GM10847 (cell line): ENCODE measurements around the gene PCNX2.

Source experiments
- POLR2A ChIP-seq: IDR thresholded peaks from 2 replicates; pipeline ENCODE4 v1.6.1; 2011; ENCODE audit not compliant: insufficient read length; ENCODE audit errors: extremely low read depth

PCNX2 gene

DNA sequence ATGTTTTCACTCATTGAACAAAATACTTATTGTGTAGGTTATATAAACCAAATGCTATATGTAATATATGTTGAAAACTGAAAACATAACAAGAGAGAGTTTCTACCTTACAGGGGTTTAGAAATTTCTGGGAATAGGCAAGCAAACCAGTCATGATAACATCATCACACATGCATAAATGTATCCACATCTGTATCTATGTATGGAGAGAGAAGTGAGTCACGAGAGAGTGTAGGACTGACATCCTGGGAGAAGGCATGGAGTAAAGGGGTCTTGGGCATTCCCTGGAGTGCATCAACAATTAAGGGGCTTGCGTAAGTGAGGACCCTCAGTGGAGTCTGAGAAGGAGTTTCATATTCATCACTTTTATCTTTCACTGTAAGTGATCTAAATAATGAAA is 65.5 kb downstream of the PCNX2 start:
- no peak for TF ChIP-seq POLR2A

DNA sequence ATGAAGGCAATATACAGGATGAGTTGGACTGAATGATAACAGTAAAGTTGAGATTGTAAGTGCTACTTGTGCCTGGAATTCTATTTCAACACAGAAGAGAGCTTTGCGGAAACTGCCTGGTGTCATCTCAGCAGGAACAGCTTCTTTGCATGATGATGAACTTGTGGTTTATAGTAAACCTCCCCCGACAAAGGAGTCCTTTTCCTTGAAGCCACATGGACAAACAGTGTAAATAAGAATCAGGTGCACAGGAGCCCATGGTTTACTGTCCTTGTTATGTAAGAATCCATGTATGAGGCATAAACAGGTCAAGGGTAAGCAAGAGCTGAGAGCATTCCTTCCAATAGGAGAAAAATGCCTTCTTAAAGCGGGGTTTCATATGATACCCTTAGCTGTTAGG is 66.2 kb downstream of the PCNX2 start:
- no peak for TF ChIP-seq POLR2A

DNA sequence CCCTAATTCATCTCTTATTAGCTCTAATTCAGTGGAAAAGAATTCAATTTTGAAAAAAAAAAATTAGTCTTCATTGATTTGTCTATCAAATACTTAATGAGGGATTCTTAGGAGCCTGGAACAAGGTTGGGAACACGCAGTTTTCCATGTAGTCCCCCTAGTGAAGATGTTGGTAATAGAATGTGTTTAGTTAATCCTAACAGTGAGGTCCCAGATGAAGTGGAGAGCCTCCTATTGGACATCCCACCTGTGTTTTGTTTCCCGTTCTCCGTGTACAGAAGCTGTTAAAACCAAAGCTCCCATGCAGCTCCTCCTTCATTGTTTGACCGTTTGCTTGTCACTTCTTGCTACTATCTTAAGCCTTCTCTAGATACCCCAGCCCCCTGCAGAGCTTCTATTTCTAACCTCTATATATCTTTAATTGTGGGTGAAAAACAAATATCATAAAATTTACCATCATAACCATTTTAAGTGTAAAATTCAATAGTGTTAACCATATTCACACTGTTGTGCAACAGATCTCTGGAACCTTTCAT is 67.5 kb downstream of the PCNX2 start:
- no peak for TF ChIP-seq POLR2A

DNA sequence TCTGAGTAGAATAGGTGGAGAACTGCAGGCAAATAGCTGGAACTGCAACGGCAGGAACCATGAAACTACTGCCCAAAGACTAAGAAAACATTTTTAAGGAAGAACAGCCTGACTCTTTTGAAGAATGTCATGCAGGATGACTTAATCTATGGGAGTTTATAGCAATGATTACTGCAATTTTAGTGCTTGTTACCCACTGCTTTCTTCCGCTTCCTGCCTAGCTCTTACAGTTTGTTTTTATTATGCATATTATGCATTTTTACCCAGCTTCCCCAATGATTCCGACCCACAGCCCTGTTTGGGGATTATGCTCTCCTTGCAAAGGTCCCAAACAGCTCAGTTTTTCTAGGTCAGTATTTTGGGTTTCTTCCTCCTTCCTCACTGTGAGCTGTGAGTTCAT is 71.2 kb downstream of the PCNX2 start:
- no peak for TF ChIP-seq POLR2A

DNA sequence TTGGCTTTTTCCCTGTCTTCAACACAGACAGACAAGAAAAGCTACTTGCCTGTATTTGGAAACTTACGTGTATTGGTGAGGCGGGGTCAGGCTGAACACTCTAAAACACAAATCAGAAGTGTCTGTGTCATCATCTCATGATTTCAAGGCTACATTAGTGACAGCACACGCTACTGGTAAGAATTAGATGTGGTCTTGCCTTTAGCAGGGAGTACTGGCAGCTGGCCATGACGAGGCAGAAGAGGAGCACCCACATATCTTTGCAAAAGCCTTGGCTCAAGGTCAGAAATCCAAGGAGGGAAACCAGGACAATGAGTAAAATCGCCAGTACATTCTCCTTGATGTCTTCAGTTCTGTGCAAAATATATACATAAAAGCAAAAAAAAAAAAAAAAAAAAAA is 77.7 kb downstream of the PCNX2 start:
- TF ChIP-seq POLR2A, result no peak

DNA sequence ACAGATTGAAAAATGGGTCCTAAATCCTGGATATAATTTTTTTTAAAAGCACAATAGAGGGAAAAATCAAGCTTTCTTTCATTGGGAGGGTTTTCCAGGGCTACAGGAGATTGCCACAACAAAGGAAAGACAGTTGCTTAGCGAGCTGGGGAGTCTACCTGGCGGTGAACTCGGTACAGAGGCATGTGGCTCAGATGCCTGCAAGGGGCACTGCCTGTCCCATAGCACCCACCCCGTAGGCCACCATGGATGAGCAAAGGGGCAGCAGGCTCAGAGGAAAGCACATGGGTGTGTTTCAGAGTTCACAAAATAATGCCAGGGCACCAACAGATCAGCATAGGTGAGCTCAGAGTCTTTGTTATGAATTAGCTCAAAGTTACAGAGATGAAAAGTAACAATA is 79.5 kb downstream of the PCNX2 start:
- no peak for TF ChIP-seq POLR2A

DNA sequence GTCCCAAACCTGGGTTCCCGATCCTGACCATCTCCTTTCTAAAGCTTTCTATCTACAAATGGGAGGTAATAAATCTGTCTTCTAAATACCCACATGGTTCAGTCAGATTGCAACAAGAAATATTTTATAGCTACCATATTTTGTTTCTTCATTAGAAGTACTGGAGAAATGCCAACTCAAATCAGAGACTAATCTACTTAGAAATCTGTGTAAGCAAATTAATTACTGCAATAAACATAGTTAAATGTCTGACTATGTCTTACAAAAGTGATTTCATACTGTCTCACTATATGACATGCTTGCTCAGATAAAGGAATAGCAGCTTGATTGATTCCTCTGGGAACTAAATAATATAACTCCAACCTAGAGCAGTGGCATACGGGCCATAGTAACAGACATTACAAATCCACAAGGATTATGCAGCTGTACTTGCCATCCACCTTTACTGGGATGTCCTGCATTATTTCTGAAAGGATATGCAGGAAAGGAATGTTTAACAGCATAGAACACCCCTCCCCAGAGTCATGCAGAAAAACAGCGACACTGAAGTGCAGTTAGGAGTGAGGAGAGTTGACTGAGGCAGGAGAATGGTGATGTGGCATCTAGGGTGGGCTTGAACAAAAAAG is 80.3 kb downstream of the PCNX2 start:
- no peak for TF ChIP-seq POLR2A

DNA sequence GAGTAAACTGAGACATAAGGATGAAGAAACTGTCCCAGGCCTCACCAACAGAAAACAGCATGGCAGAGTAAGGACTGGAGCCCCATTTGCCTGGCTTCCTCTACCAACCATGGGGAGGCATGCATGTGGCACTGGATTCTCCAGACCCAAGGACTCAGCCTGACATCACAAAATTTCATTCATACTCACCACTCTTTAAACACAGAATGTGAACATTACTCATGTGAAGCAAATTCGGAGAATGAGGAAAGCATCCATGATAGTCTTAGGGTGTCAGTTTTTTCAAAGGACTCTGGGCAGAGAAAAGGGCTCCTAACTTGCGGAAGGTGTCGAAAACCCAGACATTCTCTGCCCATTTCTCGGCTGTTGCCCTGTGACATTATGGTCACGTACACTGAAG is 83.9 kb downstream of the PCNX2 start:
- no peak for TF ChIP-seq POLR2A

DNA sequence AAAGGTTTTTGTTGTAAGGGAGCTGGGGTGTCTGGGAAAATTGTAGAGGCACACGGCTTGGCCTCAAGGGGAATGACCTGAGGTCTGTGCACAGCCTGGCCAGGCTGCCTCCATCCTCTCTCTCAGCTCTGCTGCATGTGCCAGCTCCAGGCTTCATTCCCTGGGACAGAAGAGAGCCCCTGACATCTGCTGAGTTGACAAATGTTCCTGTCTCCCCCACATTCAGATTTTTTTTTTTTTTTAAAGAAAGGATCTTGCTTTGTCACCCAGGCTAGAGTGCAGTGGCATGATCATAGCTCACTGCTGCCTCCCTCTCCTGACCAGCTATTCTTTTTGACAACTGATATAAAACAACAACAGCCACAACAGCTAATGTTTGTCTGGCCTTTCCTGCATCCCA is 84.4 kb downstream of the PCNX2 start:
- TF ChIP-seq POLR2A, result no peak

DNA sequence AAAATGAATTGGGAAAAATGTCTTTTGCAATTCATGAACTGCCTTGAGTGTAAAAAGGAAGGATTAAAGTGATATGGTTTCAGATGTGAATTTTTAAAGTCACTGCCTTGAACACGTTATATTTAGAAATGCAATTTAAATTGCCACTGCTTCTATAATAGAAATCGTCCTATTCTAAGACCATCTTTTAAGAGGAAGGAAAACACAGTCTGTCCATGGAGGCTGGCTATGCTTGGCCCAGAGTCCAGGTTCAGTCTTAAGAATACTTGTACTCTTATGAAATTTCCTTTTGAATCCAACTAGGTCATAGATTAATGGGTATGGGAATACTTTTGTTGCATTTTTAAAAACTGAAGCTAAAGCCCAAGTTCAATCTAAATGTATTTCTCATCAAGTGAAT is 86.0 kb downstream of the PCNX2 start:
- TF ChIP-seq POLR2A, result no peak

DNA sequence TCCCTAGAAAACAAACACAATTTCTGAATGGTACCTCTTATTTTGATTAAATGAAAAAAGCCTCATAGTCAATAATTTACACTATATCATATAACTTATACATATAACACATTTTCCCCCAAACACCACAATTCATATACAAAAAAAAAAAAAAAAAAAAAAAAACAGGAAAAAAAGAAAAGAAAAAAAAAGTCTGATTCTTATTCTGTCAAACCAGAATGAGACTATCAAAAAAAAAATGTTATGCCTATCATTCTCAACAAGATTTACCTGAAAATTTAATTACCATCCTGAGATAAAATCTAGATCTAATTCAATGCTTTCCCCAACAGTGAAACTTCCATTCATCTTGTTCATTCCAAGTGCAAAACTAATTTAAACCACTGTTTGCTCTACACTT is 86.8 kb downstream of the PCNX2 start:
- TF ChIP-seq POLR2A, result no peak

DNA sequence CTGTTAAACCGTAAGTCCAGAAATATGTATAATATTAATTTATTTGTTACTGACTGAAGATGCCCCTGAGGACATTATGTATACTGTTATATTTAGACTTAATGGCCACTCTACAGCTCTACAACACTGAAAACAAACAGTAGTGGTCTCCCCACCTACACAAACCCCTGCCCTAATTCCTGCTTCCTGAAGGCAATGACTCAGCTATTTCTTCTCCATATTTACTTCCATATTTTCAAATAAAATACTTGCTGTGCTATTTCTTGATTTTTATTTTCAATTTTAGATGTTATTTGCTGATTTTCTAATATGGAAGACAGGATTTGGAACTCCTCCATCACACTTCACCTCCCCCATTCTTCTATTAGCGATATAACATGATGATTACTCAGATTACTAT is 97.6 kb downstream of the PCNX2 start:
- TF ChIP-seq POLR2A, result no peak

DNA sequence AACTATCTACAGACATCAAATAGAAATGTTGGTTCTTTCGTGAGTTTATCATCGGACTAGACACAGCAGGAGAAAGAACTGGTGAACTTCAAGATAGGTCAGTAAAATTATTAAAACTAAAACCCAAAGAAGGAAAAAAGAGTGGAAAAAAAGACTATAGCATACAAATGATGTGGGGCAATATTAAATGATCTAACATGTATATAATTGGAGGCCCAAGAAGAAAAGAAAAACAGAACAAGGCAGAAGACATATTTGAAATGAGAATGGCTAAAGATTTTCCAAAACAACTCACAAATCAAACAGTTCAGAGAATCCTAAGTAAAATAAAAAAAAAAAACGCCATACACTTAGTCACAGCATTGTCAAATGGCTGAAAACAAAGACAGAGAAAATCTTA is 101.8 kb downstream of the PCNX2 start:
- TF ChIP-seq POLR2A, result no peak

DNA sequence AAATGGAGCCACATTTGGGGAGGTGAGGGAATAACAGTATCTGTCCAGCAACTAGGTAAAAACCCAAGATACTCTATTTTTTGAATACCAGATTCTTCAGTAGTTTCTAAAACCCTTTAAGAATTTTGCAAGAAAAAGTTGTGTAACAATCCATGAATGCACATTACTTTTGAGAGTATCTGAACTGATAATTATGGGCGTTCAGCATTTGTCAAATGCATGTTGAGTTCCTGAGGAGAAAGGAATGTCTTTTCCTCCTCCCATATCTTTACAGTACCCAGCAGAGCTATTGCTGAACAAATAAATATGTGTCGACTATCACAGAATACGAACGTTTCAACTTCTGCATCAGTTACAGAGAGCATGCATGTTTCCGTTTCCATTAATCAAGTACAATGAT is 104.5 kb downstream of the PCNX2 start:
- TF ChIP-seq POLR2A, result no peak

DNA sequence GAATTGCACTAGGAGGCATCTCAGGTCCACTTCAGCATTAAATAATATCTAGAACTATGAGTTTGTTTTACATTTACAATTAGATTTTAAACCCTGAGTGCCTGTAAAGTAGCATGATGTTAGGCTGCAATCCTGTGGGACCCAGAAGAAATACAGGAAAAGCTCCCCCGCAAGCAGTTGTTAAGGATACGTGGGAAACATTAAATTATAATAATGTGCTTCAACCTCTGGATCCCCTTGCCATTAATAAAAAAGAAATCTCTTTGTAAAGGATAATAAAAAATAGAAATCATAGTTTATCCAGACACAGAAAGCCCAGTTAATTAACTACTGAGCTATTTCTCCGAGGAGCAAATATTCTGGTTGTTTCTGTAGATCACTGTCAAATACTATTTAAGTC is 106.0 kb downstream of the PCNX2 start:
- no peak for TF ChIP-seq POLR2A

DNA sequence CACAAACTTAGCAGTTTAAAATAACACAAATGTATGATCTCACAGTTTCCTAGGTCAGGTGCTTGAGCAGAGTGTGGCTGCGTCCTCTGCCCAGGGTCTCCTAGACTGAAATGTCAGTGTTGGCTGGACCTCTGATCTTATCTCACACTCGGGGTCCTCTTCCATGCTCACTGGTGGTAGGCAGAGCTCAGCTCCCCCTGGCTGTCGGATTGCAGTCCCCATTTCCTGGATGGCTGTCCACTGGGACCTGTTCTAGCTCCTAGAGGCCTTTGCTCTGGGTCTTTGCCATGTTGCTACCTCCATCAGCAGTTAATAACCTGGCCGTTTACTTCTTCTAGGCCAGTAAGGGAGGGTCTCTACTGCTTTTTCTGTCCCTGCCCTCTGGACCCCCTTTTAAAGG is 107.5 kb downstream of the PCNX2 start:
- no peak for TF ChIP-seq POLR2A

DNA sequence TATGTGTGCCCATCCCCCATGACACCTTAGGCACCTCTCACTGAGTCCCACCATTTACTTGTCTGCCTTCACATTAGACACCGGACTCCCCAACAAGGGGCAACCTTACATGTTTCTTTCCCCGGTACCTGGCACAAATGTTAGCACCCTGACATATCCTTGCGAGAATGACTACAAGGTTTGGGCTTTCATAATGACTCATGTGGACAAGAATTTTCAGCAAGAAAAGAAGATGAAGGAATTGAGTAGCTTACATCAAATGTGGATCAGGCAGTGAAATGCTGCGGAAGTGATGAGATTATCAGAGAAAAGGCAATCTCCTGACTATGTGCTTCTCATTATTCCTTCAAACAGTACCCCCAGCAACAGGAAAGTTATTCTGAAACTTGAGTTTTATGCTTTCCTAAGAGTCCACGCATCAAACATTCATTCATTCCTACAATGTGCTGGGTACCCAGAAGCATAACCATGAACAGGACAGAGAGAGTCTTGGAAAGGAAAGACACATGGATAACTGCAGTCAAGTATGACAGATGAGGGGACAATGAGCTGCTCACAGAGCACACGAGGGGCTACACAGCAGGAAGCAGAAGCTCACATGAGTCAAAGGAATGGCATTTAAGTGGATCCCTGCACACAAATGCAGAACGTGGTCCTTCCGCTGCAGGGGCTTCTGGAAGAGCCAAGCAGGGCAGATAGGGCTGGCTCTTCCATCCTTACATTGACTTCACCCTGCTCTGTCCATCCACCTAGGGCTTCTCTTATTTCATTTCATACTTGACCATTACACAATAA is 112.1 kb downstream of the PCNX2 start:
- TF ChIP-seq POLR2A, result no peak

DNA sequence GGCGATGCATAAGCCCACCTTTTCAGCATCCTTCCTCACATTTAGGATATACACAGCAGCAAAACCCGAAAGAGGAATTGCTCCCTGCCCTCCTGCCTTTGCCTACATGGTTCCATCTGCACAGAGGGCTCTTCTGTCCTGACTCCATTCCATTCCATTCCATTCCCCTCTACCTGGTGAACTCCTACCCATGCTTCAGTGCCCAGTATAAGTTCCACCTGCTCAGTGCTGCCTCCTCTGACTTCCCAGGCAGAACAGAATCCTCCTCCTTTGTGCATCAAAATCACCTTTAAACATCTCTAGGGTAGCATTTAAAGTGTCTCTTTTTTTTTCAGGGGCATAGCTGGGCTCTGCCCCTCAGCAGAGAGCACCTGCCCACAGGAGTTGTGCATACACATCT is 112.9 kb downstream of the PCNX2 start:
- no peak for TF ChIP-seq POLR2A
